Uterus (tissue), 4 donors: Measurements from ENCODE around the gene UBR2. TPM values are rescaled to one million over a fixed set of nuclear protein-coding genes. Genes with fewer than 3 reads are reported as not detected.
"Not testable (repeated sequence)": the region's sequence is repeated elsewhere in the genome, so short reads cannot be mapped to it uniquely, and the experiment has no call there.

ENCODE experiments used
- DNase-seq, 2 donors: peaks; one replicate each; pipeline ENCODE4 v3.0.0-alpha.2; 2019 to 2020
- H3K27ac ChIP-seq, 2 donors: fragments of 200-600 bp; sonication (generic); 1 replicate in 1 of 2; 2 replicates in 1 of 2; pipeline ENCODE4 v1.5.1; 2016 to 2018
- H3K27me3 ChIP-seq, 2 donors: fragments of 200-600 bp; sonication (generic); one replicate each; pipeline ENCODE4 v1.5.1; 2018 to 2019; ENCODE audit warnings: control low read depth in 1 of 2
- H3K36me3 ChIP-seq, 2 donors: fragments of 200-600 bp; sonication (generic); one replicate each; pipeline ENCODE4 v1.5.1; 2019; ENCODE audit warnings: control low read depth in 1 of 2
- H3K4me1 ChIP-seq, 2 donors: fragments of 200-600 bp; sonication (generic); one replicate each; pipeline ENCODE4 v1.5.1; 2018 to 2019; ENCODE audit warnings: control low read depth in 1 of 2
- H3K4me3 ChIP-seq, 2 donors: fragments of 200-600 bp; sonication (generic); 1 replicate in 1 of 2; 2 replicates in 1 of 2; pipeline ENCODE4 v1.5.1; 2018 to 2019; ENCODE audit warnings: mild to moderate bottlenecking in 1 of 2
- H3K9me3 ChIP-seq, 2 donors: fragments of 200-600 bp; sonication (generic); one replicate each; pipeline ENCODE4 v1.5.1; 2019; ENCODE audit warnings: control low read depth in 1 of 2
- CTCF ChIP-seq, 4 experiments: fragments of 200-600 bp in 2 of 4; fragments of 450-650 bp in 2 of 4; sonication (generic) in 2 of 4; IDR thresholded peaks; one replicate each; pipeline ENCODE4 v1.5.1; 2016 to 2019; ENCODE audit warnings: antibody characterized with exemption in 4 of 4, mild to moderate bottlenecking in 2 of 4, moderate library complexity in 1 of 4
- POLR2A ChIP-seq, 2 donors: fragments of 450-650 bp; IDR thresholded peaks; one replicate each; pipeline ENCODE4 v1.6.1; 2016; ENCODE audit warnings: antibody characterized with exemption in 2 of 2, mild to moderate bottlenecking in 1 of 2, moderate library complexity in 1 of 2
- intact Hi-C: fragments of 100-400 bp; cut with DNase I; formaldehyde crosslinking; loops from one replicate; pipeline ENCODE4 v1.15.1; 2023; ENCODE audit warnings: low total_unique reads
- total RNA-seq, 4 donors: library from RNA; depleted of rRNA in 3 of 4; stranded (reverse); fragments of >200 nt in 3 of 4; gene quantifications; one replicate each; pipeline versions ENCODE4 v1.1.0 to v1.2.4, GENCODE V29; 2014 to 2023
- donor health status: DM: yes; HTN: yes; CAD: no.

Gene UBR2
- total RNA-seq, 4 donors from 2014 or later = 13.2 to 44.2 (median 29.5) TPM

DNA sequence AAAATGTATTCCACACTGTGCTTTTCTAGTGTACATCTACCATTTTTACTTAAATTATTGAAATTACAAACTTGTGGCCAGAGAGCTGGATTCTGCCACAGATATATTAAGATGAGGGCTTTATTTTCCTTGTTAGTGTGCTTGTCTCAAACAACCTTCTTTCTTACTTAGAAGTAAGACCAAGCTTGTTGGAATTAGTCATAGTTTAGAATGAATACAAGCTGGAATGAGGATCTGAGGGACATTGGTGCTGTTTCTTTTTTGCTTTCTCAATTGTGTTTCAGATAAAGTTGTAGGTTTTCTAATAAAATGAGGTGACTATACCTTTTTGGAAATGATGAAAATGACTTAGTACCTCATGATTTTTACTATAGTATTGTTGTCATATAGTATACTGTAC is 40.3 kb downstream of the UBR2 start:
- no peaks in the 10 kb centered on the region for H3K36me3 ChIP-seq
- TF ChIP-seq CTCF (IDR thresholded peaks at IDR 0.05) (no peak), POLR2A (IDR thresholded peaks at IDR 0.05) (no peak)
- DNase-seq = no peak
- H3K27ac ChIP-seq = no peak overlapping the region
- intact Hi-C loops = no loop called here
- no peaks in the 10 kb centered on the region for H3K4me1 ChIP-seq
- no peaks in the 10 kb centered on the region for H3K27me3 ChIP-seq
- H3K4me3 ChIP-seq = no peak overlapping the region
- no peaks in the 10 kb centered on the region for H3K9me3 ChIP-seq

- H3K36me3 ChIP-seq, H3K4me1 ChIP-seq, H3K4me3 ChIP-seq, H3K27ac ChIP-seq, DNase-seq, intact Hi-C loops, H3K27me3 ChIP-seq, H3K9me3 ChIP-seq: not testable (repeated sequence)
Observed at GRCh38 chr6:42604699-42605098, 40.9 kb downstream of the UBR2 start.

GRCh38 chr6:42610416-42610815 is 46.6 kb downstream of the UBR2 start:
- TF ChIP-seq POLR2A (IDR thresholded peaks at IDR 0.05) (no peak), CTCF (IDR thresholded peaks at IDR 0.05) (no peak)
- H3K27me3 ChIP-seq = no peaks in the 10 kb centered on the region
- intact Hi-C loops = no loop called here
- no peak overlapping the region for H3K27ac ChIP-seq
- H3K9me3 ChIP-seq = no peaks in the 10 kb centered on the region
- no peak overlapping the region for H3K4me3 ChIP-seq
- H3K4me1 ChIP-seq = no peaks in the 10 kb centered on the region
- no peaks in the 10 kb centered on the region for H3K36me3 ChIP-seq
- no peak for DNase-seq

DNA sequence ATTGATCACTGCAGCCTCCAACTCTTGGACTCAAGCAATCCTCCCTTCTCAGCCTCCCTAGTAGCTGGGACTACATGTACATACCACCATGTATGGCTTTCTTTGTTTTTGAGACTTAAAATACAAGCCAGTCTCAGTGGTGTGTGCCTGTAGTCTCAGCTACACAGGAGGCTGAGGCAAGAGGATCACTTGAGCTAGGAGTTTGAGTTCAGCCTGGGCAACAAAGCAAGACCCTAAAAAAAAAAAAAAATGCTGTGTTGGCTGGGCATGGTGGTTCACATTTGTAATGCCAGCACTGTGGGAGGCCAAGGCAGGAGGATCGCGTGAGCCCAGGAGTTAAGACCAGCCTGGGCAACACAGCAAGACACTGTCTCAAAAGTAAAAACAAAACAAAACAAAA is 51.7 kb downstream of the UBR2 start:
- DNase-seq = no peak
- H3K9me3 ChIP-seq = no peaks in the 10 kb centered on the region
- no peaks in the 10 kb centered on the region for H3K36me3 ChIP-seq
- TF ChIP-seq POLR2A (IDR thresholded peaks at IDR 0.05) (no peak), CTCF (IDR thresholded peaks at IDR 0.05) (no peak)
- intact Hi-C loops = no loop called here
- no peak overlapping the region for H3K27ac ChIP-seq
- H3K4me1 ChIP-seq = no peaks in the 10 kb centered on the region
- H3K27me3 ChIP-seq = no peaks in the 10 kb centered on the region
- no peak overlapping the region for H3K4me3 ChIP-seq

GRCh38 chr6:42616716-42617115 is 52.9 kb downstream of the UBR2 start:
- no peaks in the 10 kb centered on the region for H3K4me1 ChIP-seq
- H3K9me3 ChIP-seq = no peaks in the 10 kb centered on the region
- H3K4me3 ChIP-seq = no peak overlapping the region
- H3K27ac ChIP-seq = no peak overlapping the region
- intact Hi-C loops = no loop called here
- no peak for TF ChIP-seq POLR2A (IDR thresholded peaks at IDR 0.05)
- no peak for TF ChIP-seq CTCF (IDR thresholded peaks at IDR 0.05)
- DNase-seq = no peak
- H3K27me3 ChIP-seq = no peaks in the 10 kb centered on the region
- H3K36me3 ChIP-seq = no peaks in the 10 kb centered on the region

- intact Hi-C loops = no loop called here
- H3K9me3 ChIP-seq = no peaks in the 10 kb centered on the region
- H3K27ac ChIP-seq = no peak overlapping the region
- H3K4me3 ChIP-seq = no peak overlapping the region
- no peak for DNase-seq
- no peaks in the 10 kb centered on the region for H3K36me3 ChIP-seq
- TF ChIP-seq CTCF (IDR thresholded peaks at IDR 0.05) (no peak), POLR2A (IDR thresholded peaks at IDR 0.05) (no peak)
- no peaks in the 10 kb centered on the region for H3K4me1 ChIP-seq
- no peaks in the 10 kb centered on the region for H3K27me3 ChIP-seq
Observed at GRCh38 chr6:42618105-42618504, 54.3 kb downstream of the UBR2 start.
